GM18508 (cell line): ENCODE data around the gene FUT2.
"Not testable (repeated sequence)": the region's sequence is repeated elsewhere in the genome, so short reads cannot be mapped to it uniquely, and the experiment has no call there.

Experiments
- ATAC-seq: cut with Tn5 transposase; IDR thresholded peaks from one replicate; pipeline ENCODE4 v1.9.1; 2021; ENCODE audit warnings: moderate number of reproducible peaks; ENCODE audit not compliant: insufficient read depth, unreplicated experiment

The FUT2 gene

GRCh38 chr19:48695743-48696352, at the start of gene FUT2:
Gene FUT2 (plus strand): TSS chr19:48695971. CDS start chr19:48702957, 6,986 bp downstream.
- no peak for ATAC-seq

GRCh38 chr19:48646001-48646721, 49.6 kb upstream of the FUT2 start, which contains the start of gene CA11:
Gene CA11 (minus strand): TSS chr19:48646187. CDS start chr19:48645632, 555 bp downstream.
- ATAC-seq: no peak

GRCh38 chr19:48646722-48647216, 49.0 kb upstream of the FUT2 start:
- no peak for ATAC-seq

GRCh38 chr19:48648134-48648533, 47.6 kb upstream of the FUT2 start:
- ATAC-seq: no peak

- ATAC-seq: no peak
Measured at GRCh38 chr19:48650974-48651682, 44.6 kb upstream of the FUT2 start.

GRCh38 chr19:48651683-48652048, 44.1 kb upstream of the FUT2 start:
- ATAC-seq: no peak

- no peak for ATAC-seq
Measured at GRCh38 chr19:48654299-48655059, 41.3 kb upstream of the FUT2 start.

- no peak for ATAC-seq
Measured at GRCh38 chr19:48656840-48657474, 38.8 kb upstream of the FUT2 start.

- not testable (repeated sequence) for ATAC-seq
Measured at GRCh38 chr19:48657828-48658227, 37.9 kb upstream of the FUT2 start.

- no peak for ATAC-seq
Measured at GRCh38 chr19:48658483-48658882, 37.3 kb upstream of the FUT2 start.

- no peak for ATAC-seq
Measured at GRCh38 chr19:48659768-48660167, 36.0 kb upstream of the FUT2 start.

GRCh38 chr19:48660852-48661710, 34.7 kb upstream of the FUT2 start:
- peak; percentile 62 for ATAC-seq

- no peak for ATAC-seq
Measured at GRCh38 chr19:48661711-48662090, 34.1 kb upstream of the FUT2 start.

- no peak for ATAC-seq
Measured at GRCh38 chr19:48663667-48664066, 32.1 kb upstream of the FUT2 start.

GRCh38 chr19:48664476-48664875, 31.3 kb upstream of the FUT2 start:
- ATAC-seq: no peak

- no peak for ATAC-seq
Measured at GRCh38 chr19:48665786-48666185, 30.0 kb upstream of the FUT2 start.

GRCh38 chr19:48668332-48668731, 27.4 kb upstream of the FUT2 start:
- no peak for ATAC-seq

GRCh38 chr19:48668761-48669160, 27.0 kb upstream of the FUT2 start:
- no peak for ATAC-seq
